ENCODE results near the gene TMEM69. TPM values are rescaled to one million over a fixed set of nuclear protein-coding genes. Genes with fewer than 3 reads are reported as not detected.
"Not testable (repeated sequence)": the region's sequence is repeated elsewhere in the genome, so short reads cannot be mapped to it uniquely, and the experiment has no call there.

The TMEM69 gene
- total RNA-seq, 4 donors from 2014 or later = 21.8 to 32.9 (median 22.8) TPM

- intact Hi-C loops (cut with DNase I; ENCODE audit: low total_unique reads) = no loop called here
- TF ChIP-seq CTCF (IDR thresholded peaks at IDR 0.05) = no peak
- peak in 1 of 2 donors; percentile 38 for TF ChIP-seq POLR2A (IDR thresholded peaks at IDR 0.05)
- peak within 1 kb of the TSS; percentile 84 for H3K4me3 ChIP-seq (ENCODE audit: low read depth, poor library complexity, severe bottlenecking)
- peak; percentile 96 to 99 for DNase-seq (ENCODE audit: low spot score in 2 of 2)
- WGBS, 2 donors = 1% methylated on average over 51 to 52 of the region's 52 CpGs
Observed at GRCh38 chr1:45686288-45687013, 1.5 kb upstream of the TMEM69 start, which contains the start of gene GPBP1L1. Gene GPBP1L1, minus strand, starts transcription at chr1:45686533. Its CDS starts 27,446 bp downstream, at chr1:45659087.

- intact Hi-C loops (cut with DNase I; ENCODE audit: low total_unique reads) = no loop called here
- TF ChIP-seq CTCF (IDR thresholded peaks at IDR 0.05) = no peak
- peak in 1 of 2 donors; percentile 84 for TF ChIP-seq POLR2A (IDR thresholded peaks at IDR 0.05)
- peak; percentile 98 to 99 for DNase-seq (ENCODE audit: low spot score in 2 of 2)
- 0% methylated on average over 24 to 44 of the region's 44 CpGs for WGBS, 2 donors
- peak overlapping the region; percentile 84 for H3K4me3 ChIP-seq (ENCODE audit: low read depth, poor library complexity, severe bottlenecking)
Observed at GRCh38 chr1:45687014-45687753, 797 bp upstream of the TMEM69 start.

GRCh38 chr1:45693811-45694210 lies 5.8 kb downstream of the TMEM69 start:
- WGBS, 2 donors = 82 to 88% methylated on average over 8 of the region's 8 CpGs
- intact Hi-C loops (cut with DNase I; ENCODE audit: low total_unique reads); DNase-seq (ENCODE audit: low spot score in 2 of 2); H3K4me3 ChIP-seq (ENCODE audit: low read depth, poor library complexity, severe bottlenecking): not testable (repeated sequence)

GRCh38 chr1:45694823-45695222 lies 6.8 kb downstream of the TMEM69 start:
- TF ChIP-seq POLR2A (IDR thresholded peaks at IDR 0.05) = no peak
- TF ChIP-seq CTCF (IDR thresholded peaks at IDR 0.05) = no peak
- H3K4me3 ChIP-seq (ENCODE audit: low read depth, poor library complexity, severe bottlenecking) = no peak overlapping the region
- intact Hi-C loops (cut with DNase I; ENCODE audit: low total_unique reads) = no loop called here
- DNase-seq (ENCODE audit: low spot score in 2 of 2) = no peak
- 82 to 90% methylated on average over 7 of the region's 7 CpGs for WGBS, 2 donors

- TF ChIP-seq CTCF (IDR thresholded peaks at IDR 0.05) (no peak), POLR2A (IDR thresholded peaks at IDR 0.05) (no peak)
- intact Hi-C loops (cut with DNase I; ENCODE audit: low total_unique reads) = no loop called here
Observed at GRCh38 chr1:45704637-45705036, 16.7 kb downstream of the TMEM69 start.

GRCh38 chr1:45713711-45714110 lies 25.7 kb downstream of the TMEM69 start:
- no peak for DNase-seq (ENCODE audit: low spot score in 2 of 2)
- H3K4me3 ChIP-seq (ENCODE audit: low read depth, poor library complexity, severe bottlenecking) = no peak overlapping the region
- TF ChIP-seq POLR2A (IDR thresholded peaks at IDR 0.05) = no peak
- TF ChIP-seq CTCF (IDR thresholded peaks at IDR 0.05) = no peak
- intact Hi-C loops (cut with DNase I; ENCODE audit: low total_unique reads) = no loop called here
- 85 to 87% methylated on average over 3 of the region's 3 CpGs for WGBS, 2 donors

More at GRCh38 chr1:45704637-45705036, 16.7 kb downstream of the TMEM69 start:
- H3K4me3 ChIP-seq (ENCODE audit: low read depth, poor library complexity, severe bottlenecking) = no peak overlapping the region
- 84 to 85% methylated on average over 1 of the region's 1 CpG for WGBS, 2 donors
- DNase-seq (ENCODE audit: low spot score in 2 of 2) = no peak
